WTC11 (cell line): ENCODE data around the gene CNNM3.

ENCODE experiments used
- ARID4B ChIP-seq: sonication (generic); formaldehyde crosslinking; IDR thresholded peaks from 2 replicates; pipeline ENCODE4 v1.8.0; 2023; ENCODE audit warnings: missing genetic modification reagents, mild to moderate bottlenecking, borderline replicate concordance
- ATF2 ChIP-seq: sonication (generic); formaldehyde crosslinking; IDR thresholded peaks from 2 replicates; pipeline ENCODE4 v1.8.1; 2022; ENCODE audit warnings: low read depth, missing genetic modification reagents, borderline replicate concordance
- CBFB ChIP-seq: sonication (generic); formaldehyde crosslinking; IDR thresholded peaks from 2 replicates; pipeline ENCODE4 v1.8.1; 2022; ENCODE audit warnings: mild to moderate bottlenecking, low read depth, missing genetic modification reagents
- CREB1 ChIP-seq: sonication (generic); formaldehyde crosslinking; IDR thresholded peaks from 2 replicates; pipeline ENCODE4 v1.8.0; 2023; ENCODE audit warnings: mild to moderate bottlenecking, missing genetic modification reagents
- ETV6 ChIP-seq: sonication (generic); formaldehyde crosslinking; IDR thresholded peaks from 2 replicates; pipeline ENCODE4 v1.8.1; 2022; ENCODE audit warnings: mild to moderate bottlenecking, missing genetic modification reagents
- NFATC4 ChIP-seq: fragments of 250-450 bp; sonication (Bioruptor Pico); IDR thresholded peaks from 2 replicates; pipeline ENCODE4 v1.9.0; 2021; ENCODE audit warnings: mild to moderate bottlenecking
- SOX15 ChIP-seq: fragments of 250-450 bp; sonication (Bioruptor Pico); IDR thresholded peaks from 2 replicates; pipeline ENCODE4 v1.9.0; 2021; ENCODE audit warnings: mild to moderate bottlenecking
- SP1 ChIP-seq: sonication (generic); formaldehyde crosslinking; conservative IDR thresholded peaks from 2 replicates; pipeline ENCODE4 v1.8.1; 2022; ENCODE audit warnings: missing genetic modification reagents
- TEAD4 ChIP-seq: sonication (generic); formaldehyde crosslinking; IDR thresholded peaks from 2 replicates; pipeline ENCODE4 v1.8.0; 2022; ENCODE audit warnings: mild to moderate bottlenecking, missing genetic modification reagents
- ZBTB43 ChIP-seq: sonication (generic); formaldehyde crosslinking; IDR thresholded peaks from 2 replicates; pipeline ENCODE4 v1.8.1; 2023; ENCODE audit warnings: mild to moderate bottlenecking, missing genetic modification reagents
- TF ChIP-seq, protein P1 (sequence below): fragments of 200-600 bp; IDR thresholded peaks from 2 replicates; pipeline ENCODE4 v1.8.0; 2022; ENCODE audit warnings: antibody characterized with exemption
- TF ChIP-seq, protein P2 (sequence below): sonication (generic); formaldehyde crosslinking; IDR thresholded peaks from 2 replicates; pipeline ENCODE4 v1.8.1; 2023; ENCODE audit warnings: mild to moderate bottlenecking, missing genetic modification reagents, moderate library complexity
- TF ChIP-seq, protein P3 (sequence below): sonication (generic); formaldehyde crosslinking; conservative IDR thresholded peaks from 2 replicates; pipeline ENCODE4 v1.8.1; 2023; ENCODE audit warnings: mild to moderate bottlenecking, low read depth, missing genetic modification reagents, moderate library complexity
- TF ChIP-seq, protein P4 (sequence below): sonication (generic); formaldehyde crosslinking; IDR thresholded peaks from 2 replicates; pipeline ENCODE4 v1.8.1; 2023; ENCODE audit warnings: mild to moderate bottlenecking, missing genetic modification reagents, borderline replicate concordance

- TF ChIP-seq ZBTB43 (CRISPR knock-in tag): no peak
- TF ChIP-seq, protein P1, sequence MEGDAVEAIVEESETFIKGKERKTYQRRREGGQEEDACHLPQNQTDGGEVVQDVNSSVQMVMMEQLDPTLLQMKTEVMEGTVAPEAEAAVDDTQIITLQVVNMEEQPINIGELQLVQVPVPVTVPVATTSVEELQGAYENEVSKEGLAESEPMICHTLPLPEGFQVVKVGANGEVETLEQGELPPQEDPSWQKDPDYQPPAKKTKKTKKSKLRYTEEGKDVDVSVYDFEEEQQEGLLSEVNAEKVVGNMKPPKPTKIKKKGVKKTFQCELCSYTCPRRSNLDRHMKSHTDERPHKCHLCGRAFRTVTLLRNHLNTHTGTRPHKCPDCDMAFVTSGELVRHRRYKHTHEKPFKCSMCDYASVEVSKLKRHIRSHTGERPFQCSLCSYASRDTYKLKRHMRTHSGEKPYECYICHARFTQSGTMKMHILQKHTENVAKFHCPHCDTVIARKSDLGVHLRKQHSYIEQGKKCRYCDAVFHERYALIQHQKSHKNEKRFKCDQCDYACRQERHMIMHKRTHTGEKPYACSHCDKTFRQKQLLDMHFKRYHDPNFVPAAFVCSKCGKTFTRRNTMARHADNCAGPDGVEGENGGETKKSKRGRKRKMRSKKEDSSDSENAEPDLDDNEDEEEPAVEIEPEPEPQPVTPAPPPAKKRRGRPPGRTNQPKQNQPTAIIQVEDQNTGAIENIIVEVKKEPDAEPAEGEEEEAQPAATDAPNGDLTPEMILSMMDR: no peak
- TF ChIP-seq NFATC4 (CRISPR knock-in tag): no peak
- no peak for TF ChIP-seq SOX15 (CRISPR knock-in tag)
- 0 out of 2 replicates have a peak, but pooled peaks have one; percentile 23 for TF ChIP-seq CBFB
- TF ChIP-seq ARID4B (CRISPR knock-in tag): peak; percentile 63; the same call in 1 of the 2 replicates
- no peak; the same call in 1 of the 2 replicates for TF ChIP-seq ETV6
- peak; percentile 100 for TF ChIP-seq SP1 (CRISPR knock-in tag)
- TF ChIP-seq, protein P2, sequence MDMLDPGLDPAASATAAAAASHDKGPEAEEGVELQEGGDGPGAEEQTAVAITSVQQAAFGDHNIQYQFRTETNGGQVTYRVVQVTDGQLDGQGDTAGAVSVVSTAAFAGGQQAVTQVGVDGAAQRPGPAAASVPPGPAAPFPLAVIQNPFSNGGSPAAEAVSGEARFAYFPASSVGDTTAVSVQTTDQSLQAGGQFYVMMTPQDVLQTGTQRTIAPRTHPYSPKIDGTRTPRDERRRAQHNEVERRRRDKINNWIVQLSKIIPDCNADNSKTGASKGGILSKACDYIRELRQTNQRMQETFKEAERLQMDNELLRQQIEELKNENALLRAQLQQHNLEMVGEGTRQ: 0 out of 2 replicates have a peak, but pooled peaks have one; percentile 33
- TF ChIP-seq ATF2 (CRISPR knock-in tag): no peak
- no peak for TF ChIP-seq TEAD4 (CRISPR knock-in tag)
- TF ChIP-seq CREB1 (CRISPR knock-in tag): peak; percentile 67; the same call in 1 of the 2 replicates
- TF ChIP-seq, protein P3, sequence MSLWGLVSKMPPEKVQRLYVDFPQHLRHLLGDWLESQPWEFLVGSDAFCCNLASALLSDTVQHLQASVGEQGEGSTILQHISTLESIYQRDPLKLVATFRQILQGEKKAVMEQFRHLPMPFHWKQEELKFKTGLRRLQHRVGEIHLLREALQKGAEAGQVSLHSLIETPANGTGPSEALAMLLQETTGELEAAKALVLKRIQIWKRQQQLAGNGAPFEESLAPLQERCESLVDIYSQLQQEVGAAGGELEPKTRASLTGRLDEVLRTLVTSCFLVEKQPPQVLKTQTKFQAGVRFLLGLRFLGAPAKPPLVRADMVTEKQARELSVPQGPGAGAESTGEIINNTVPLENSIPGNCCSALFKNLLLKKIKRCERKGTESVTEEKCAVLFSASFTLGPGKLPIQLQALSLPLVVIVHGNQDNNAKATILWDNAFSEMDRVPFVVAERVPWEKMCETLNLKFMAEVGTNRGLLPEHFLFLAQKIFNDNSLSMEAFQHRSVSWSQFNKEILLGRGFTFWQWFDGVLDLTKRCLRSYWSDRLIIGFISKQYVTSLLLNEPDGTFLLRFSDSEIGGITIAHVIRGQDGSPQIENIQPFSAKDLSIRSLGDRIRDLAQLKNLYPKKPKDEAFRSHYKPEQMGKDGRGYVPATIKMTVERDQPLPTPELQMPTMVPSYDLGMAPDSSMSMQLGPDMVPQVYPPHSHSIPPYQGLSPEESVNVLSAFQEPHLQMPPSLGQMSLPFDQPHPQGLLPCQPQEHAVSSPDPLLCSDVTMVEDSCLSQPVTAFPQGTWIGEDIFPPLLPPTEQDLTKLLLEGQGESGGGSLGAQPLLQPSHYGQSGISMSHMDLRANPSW (CRISPR knock-in tag): no peak
- TF ChIP-seq, protein P4, sequence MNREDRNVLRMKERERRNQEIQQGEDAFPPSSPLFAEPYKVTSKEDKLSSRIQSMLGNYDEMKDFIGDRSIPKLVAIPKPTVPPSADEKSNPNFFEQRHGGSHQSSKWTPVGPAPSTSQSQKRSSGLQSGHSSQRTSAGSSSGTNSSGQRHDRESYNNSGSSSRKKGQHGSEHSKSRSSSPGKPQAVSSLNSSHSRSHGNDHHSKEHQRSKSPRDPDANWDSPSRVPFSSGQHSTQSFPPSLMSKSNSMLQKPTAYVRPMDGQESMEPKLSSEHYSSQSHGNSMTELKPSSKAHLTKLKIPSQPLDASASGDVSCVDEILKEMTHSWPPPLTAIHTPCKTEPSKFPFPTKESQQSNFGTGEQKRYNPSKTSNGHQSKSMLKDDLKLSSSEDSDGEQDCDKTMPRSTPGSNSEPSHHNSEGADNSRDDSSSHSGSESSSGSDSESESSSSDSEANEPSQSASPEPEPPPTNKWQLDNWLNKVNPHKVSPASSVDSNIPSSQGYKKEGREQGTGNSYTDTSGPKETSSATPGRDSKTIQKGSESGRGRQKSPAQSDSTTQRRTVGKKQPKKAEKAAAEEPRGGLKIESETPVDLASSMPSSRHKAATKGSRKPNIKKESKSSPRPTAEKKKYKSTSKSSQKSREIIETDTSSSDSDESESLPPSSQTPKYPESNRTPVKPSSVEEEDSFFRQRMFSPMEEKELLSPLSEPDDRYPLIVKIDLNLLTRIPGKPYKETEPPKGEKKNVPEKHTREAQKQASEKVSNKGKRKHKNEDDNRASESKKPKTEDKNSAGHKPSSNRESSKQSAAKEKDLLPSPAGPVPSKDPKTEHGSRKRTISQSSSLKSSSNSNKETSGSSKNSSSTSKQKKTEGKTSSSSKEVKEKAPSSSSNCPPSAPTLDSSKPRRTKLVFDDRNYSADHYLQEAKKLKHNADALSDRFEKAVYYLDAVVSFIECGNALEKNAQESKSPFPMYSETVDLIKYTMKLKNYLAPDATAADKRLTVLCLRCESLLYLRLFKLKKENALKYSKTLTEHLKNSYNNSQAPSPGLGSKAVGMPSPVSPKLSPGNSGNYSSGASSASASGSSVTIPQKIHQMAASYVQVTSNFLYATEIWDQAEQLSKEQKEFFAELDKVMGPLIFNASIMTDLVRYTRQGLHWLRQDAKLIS (CRISPR knock-in tag): no peak
Observed at GRCh38 chr2:96857667-96858372, 41.8 kb downstream of the CNNM3 start, which contains the start of gene ANKRD39.
